Hematopoietic multipotent progenitor cell treated with erythropoietin and hydrocortisone succinate and interleukin-3 and kit ligand, for 17 days (in vitro differentiated cells): ENCODE results near the gene IL22.

Experiments
- DNase-seq: peaks from one replicate; pipeline ENCODE4 v3.0.0-alpha.2; 2015; ENCODE audit warnings: low spot score

Gene IL22, protein sequence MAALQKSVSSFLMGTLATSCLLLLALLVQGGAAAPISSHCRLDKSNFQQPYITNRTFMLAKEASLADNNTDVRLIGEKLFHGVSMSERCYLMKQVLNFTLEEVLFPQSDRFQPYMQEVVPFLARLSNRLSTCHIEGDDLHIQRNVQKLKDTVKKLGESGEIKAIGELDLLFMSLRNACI

DNA sequence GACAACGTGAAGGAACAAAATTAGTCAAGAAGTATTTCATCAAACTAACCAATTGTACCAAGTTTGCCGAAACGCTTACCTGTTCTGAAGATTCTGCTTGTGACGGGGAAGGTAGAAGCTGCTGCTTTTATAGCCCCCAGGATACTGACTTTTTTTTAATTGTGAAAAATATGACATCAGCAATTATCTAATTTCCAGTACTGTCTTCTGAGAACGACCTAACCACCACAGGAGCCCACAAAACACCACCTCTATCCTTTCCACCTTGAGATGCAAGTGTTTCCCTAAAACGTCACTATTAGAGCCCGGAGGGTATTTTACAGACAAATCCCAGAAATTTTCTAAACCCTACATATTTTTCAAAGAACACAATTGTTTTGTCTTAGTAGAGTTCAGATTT is at the start of gene IL22:
IL22 (minus strand) TSS at position 101 of the 400 bp plus-strand sequence. CDS start 156 bp downstream, outside the sequence.
- no peak for DNase-seq

DNA sequence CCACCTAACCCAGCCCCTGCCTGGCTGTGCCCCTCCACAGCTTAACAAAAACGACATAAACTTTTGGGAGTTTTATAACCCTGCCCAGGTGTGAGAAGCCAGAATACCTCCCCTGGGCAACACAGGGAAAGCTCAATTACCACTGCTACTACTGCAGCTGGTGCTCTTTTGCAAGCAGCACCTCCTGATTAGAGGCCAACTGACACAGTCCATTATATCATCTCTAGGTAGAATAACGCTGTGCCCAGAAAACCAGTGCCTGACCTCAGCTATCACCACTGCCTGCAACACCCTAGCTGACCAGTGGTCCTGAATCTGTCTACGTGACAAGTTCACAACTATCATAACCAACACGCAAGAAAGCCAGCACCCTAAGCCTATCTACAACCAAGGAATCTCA is 44.5 kb upstream of the IL22 start:
- DNase-seq: no peak

DNA sequence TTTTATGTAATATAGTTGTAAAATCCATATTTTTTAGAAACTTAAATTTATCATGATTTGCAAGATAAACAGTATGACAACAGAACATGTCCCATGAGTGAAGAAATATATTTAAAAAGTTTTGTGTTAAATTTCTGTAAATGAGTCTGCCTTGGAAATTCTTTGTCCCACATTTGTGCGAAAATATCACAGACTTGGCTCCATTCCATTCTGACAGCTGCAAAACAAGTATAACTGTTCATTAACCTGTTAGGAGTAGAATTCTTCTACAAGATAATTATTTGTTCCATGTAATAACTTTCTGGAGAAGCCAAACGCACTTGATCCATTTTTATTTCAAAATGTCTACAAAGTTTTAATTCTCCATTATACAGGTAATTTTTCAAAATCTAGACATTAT is 40.8 kb upstream of the IL22 start:
- no peak for DNase-seq

DNA sequence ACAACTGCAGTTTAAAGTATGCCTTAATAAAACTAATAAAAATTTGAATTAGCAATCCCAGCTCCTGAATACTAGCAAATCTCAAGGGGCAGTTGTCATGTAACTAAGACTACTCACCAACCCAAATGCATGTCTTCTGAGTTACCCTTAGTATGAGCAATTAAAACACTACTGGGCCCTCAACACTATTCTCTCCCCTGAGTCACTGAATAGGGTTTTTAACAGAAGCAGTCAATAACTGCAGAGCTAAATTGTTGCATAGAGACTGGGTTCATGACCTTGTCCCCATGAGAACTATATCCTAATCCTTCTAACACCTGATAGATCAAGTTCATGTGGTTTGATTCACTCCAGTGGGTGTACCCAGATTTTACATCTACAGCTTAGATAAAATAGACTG is 39.9 kb upstream of the IL22 start:
- no peak for DNase-seq

DNA sequence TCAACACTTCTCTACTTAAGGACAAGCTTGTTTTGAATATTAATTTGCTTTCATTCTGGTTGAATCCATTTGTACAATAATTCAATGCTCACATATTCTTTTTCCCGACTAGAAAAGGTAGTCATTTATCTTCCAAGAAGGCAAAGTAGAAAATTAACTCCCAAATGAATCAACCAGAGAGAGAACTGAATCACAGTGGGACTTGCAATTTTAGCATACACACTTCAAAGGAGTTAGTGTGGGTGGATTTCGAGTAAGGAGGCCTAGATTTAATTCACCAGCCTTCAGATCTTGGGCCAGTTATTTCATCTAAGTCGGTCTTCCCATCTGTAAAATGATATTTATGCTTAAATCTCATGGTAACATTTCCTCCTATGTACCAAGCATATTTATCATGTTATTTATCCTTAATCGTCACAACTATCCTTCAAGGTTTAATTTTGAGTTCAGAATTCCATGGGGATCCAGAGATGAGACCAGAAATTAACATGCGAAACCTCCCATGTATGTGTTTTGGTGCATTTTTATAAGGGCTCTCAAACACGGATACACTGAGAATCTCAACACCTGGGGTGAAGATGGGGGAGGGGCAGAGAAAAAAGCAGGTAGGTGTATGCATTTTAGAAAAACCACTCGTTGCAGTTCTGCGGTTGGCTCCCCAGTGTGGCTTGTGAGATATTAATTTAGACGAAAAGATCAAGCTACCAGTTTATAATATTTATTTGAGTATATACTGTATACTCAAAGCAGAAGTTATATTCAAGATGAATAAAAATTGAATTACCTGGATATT is 38.9 kb upstream of the IL22 start:
- no peak for DNase-seq

DNA sequence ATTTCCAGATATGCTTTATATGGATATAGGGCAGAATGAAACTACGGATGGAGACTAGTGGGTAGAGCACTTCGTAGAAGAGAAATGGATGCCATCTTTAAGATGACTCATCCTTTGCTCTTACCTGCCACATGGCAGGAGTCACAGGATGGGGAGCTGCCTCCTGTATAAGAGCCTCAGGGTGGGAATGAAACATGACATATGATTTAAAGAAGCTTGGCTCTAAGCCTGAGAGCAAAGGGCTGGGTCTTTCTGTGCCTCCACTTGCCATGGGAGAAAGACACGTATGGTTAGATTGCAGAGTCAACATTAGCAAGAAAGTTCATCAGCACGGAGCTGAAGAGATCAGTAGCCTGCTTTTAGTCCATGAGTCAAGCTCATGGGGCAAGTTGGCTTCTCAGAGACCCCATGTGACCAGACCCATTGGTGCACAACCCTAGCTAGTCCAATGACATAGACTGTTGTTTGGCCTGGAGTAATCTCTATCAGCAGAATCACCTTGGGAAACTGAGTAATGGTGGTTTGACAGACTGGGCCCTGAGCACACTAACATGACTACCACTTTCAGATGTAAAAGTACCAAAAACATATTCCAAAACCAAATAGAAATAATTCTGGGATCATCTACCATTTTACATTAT is 38.1 kb upstream of the IL22 start:
- DNase-seq: no peak

DNA sequence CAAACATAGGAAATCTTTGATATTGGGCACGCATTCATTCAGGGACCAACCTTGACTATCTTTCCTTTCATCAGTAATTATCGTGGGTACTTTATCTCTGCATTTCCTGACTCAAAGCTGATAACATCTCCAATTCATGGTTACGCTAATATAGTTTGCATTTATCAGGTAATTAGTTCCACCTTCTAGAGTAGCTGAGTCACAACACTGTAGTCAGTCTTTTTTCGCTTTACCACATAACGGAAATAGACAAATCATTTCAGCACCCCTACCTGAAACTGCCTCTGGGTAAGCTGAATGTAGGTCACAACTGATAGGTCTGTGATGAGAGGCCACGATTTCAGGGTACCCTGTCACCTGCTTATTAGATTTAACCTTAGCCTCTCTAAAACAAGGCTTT is 36.7 kb upstream of the IL22 start:
- no peak for DNase-seq

DNA sequence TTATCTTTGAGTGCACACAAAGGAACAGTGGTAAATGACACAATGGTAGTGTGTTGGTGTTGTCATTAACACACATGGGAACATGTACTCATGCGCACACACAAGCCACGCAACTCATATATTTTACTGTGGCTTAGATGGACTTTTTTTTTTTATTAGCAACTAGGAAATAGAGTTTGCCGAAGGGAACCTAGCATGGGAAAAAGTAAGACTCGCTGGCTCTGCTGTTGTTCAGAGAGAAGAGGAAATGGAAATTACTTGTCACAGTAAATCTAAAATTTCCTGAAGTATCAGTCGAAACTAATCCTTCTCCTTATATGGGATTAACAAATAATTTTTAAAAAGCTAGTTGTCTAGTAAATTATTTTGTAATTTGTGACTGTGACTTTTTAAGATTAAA is 33.7 kb upstream of the IL22 start:
- no peak for DNase-seq

DNA sequence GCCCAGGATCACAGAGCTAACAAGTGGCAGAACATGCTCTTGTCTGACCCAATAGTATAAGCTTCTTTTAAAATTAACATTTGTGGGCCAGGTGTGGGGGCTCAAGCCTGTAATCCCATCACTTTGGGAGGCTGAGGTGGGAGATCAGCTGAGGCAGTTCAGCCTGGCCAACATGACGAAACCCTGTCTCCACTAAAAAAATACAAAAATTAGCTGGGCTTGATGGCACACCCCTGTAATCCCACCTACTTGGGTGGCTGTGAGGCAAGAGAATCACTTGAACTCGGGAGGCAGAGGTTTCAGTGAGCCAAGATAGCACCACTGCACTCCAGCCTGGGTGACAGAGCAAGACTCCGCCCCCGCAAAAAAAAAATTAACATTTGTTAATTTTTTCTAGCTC is 33.0 kb upstream of the IL22 start:
- DNase-seq: no peak

DNA sequence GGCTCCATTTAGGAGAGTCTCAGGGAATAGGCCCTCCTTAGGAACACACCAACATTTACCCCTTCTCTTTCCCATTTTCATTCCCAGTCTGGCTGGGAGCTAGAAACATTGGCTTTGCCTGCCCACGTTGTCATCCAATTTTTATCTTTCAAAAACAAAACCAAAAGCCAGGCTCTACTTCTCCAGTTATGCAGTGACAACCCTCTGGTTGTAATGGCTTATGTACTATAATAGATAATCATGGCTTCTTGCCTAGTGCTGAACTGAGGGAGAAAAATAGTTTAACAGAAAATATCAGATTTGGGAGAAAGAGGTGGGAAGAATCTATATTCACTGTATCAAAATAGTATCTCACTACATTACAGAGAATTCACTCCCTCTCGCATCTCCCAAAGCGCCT is 32.1 kb upstream of the IL22 start:
- DNase-seq: no peak

DNA sequence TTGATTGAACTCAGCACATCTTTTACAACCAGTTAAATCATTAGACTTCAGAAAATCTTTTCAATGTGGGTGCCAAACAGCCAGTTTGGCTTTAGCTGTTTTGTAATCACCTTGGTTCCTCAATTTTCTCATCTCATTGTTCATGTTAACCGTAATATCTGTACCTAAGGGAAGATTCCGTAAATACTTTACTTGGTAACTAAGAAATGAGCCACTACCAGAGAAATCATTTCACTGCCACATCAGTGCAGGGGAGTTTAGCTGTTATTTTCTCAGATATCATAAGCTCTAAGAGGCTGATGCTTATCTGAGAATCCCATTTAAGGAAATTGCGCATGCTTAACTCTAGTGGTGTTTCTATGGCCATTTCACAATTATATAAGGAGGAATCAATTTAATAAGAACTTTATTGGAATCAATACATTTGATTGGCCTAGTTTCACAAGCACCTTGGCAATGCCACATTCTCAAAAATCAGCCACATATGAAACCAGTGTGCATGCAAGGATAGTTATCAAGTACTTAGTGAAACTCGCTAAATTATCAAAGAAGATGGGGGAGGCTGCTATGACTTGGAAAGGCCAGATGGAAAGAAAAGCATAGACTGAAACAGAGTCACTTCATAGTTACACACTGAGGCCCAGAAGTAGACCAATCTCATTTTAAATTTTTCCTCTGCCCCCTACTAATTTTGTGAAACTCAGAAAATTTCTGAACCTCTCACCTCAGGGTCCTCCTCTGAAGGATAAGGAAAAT is 28.1 kb upstream of the IL22 start:
- DNase-seq: no peak

DNA sequence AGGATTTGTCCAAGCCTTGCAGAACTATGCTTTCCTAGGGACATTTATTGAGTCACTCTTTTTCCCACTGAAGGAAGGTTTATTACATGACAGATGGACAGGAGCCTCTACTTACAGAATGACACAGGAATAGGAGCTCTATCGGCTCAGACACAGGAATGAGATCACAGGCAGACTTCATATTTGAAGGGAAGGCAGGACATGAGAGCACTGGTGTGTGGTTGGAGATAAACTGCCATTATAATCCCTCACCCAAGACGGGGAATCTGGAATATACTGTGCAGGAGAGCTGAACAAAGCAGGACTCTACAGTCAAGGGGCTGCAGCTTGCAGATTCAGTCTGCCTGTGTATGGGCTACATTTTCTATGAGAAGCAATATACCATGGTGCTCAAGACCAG is 26.8 kb upstream of the IL22 start:
- DNase-seq: no peak

DNA sequence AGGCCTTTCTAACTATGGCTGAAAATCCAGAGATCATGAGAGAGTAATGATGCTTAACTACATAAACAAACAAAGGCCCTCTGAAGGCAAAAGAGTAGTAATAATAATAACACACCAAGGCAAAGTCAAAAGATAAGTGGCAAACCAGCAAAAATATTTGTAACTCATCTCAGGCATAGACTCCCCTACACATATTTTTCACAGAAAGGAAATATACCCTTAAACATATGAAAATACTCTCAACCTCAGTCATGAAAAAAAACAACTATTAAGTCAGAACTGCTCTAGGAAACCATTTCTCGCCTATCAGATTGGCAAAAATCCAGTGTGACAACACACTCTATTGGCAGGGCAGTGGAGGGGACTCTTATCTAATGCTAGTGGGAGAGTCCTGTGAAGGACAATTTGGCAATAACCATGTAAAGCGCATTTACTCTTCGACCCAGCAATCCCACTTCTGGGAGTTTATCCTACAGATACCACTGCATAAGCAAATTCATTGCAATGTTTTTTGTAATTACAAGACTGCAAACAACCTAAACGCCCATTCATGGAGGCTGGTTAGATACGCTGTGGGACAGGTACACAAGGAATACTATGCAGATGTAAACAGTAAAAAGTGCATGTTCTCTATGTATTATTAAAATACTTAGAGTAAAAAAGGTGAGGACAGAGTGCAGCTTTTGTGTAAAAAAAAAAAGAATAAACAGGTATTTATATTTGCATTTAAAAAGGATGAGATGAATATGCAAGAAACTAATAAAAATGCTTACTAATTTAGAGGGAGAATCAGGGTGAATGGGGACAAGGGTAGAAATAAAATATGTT is 26.0 kb upstream of the IL22 start:
- DNase-seq: peak; percentile 15

DNA sequence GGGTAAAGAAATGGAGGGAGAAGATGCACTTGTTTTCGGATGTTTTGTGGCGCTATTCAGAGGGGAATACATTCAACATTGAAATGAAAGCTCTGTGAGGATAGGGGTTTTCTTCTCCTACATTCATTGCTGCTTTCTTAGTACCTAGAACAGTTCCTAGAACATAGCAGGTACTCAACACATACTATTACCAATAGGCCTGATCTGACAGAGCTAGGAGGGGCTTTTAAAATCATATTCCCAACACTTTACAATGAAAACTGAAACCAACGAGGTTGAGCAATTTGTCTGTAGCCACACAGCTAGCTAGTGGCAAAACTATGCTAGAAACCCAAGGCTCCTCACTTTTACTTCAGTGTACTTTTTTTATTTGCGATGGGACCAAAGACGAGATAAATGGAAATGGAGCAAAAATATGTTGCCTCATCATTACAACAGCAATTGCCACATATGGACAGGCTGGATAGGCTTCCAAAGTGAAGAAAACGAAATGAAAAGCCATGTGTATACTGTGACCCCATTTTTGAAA is 23.1 kb upstream of the IL22 start:
- DNase-seq: no peak

DNA sequence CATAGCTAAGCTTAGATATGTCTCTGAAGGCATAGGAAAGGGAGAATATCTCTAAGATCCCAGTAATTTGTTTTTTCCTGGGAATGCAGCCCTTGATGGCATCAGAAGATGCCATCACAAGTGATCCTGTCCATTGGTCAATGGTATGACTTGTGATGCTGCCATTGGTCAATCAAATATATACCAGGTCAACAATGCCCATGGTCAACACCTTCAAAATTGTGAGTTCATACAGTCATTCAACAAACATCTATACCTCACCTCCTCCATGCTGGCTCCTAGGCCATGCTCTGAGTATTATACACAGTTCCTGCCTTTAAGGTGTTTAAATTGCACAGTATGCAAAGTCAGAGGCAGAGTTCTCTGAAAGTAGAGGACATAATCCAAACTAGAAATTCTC is 19.3 kb upstream of the IL22 start:
- no peak for DNase-seq

DNA sequence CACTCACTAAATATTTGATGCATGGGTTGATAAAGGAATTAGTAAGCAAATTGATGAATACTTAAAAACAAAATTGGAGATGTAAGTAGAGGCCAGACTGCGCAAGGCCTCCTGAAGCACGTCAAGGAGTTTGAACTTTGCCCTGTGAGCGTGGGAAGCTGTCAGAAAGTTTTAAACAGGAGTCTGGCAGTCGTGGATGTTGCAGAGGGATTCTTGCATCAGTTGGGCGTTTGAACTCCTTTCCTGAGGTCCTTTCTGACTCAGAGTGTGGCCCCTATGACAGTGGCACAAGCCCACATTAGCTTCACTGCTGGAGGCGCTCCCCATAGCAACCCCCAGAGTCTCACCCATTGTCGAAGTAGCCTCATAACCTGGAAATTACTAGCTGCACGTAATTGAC is 17.9 kb upstream of the IL22 start:
- DNase-seq: no peak

DNA sequence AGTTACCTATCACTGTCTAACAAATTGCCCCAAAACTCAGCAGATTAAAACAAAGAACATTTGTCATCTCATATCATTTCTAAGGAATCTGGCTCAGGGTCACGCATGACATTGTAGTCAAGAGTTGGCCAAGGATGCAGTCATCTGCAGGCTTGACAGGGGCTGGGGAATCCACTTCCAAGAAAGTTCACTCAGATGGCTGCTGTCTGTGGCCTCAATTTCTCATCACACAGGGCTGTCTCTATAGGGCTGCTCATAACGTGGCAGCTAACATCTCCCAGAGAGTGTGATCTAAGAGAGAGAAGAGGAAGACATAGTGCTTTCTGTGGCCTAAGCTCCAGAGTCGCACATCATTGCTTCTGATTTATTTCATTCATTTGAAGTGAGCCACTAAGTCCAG is 17.0 kb upstream of the IL22 start:
- DNase-seq: no peak

DNA sequence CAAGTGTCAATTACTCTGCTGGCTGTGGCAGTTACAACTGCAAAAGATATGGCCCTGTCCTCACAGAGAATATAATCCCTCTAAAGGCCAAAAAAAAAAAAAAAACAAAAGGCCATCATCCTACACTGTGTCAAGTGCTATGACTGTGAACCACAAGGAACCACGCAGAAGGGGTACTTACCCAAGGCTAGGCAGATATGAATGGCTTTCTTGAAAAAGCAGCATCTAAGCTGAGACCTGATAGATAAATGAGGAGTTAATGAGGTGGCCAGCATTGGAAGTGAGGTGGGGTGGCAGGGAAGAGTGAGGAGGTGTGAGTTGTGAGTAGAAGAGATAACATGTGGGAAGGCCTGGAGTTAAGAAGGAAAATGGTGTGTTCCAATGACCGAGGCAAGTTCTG is 16.4 kb upstream of the IL22 start:
- DNase-seq: no peak

DNA sequence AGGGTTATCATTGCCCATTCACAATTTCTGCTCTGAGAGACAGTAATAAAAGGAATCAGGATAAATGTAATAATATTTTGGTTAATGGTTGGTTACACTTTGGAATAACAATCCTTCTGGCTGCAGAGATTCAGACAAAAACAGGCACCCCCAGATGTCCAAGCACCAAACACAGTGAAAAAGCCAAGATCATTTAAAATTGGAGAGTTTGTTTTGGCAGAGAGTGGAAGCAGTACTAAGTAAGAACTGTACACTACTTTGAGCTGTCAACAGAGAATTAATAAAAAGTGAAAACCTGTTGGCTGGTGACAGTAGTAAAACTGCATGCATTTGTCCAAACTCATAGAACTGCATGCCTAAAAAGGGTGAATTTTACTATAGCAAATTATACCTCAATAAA is 15.6 kb upstream of the IL22 start:
- no peak for DNase-seq

DNA sequence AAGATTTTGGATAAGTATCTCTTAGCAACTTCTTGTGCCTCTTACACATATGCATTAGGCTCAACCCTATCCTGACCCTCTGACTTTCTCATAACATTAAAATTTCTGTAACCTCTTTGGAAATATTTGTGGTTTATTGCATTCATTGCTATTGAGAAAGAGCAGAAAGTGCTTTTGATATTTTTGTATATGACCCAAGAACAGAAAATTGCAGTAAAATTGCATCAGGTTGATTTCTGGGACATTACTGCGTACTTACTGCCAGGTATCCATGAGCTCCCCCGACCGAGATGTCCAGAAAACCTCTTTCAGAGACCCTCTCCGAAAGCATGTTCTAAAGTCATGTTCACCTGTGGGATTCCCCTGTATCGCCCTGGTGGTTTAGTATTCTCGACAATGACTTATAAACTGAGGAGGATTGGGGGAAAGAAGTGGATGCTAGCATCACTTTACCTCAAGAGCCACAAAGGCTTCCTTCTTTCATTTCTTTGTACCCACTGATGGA is 14.5 kb upstream of the IL22 start:
- DNase-seq: no peak

DNA sequence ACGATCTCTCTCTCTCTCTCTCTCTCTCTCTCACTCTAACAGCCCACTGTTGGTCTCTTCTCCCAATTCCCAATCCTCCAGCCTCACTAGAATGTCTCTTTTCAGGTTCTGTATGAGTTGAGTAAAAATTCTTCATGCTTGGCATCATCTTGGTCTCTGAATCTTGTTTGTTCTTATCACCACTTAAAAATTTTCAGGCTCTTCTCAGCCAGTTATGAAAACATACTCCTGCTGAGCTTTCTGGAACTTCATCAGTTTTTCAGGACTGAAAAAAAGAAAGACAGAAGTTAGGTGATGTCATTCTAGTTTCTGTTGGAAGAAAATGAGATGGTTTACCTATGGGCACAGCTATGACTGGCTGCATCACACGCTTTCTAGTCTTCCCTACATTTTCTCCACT is 11.5 kb upstream of the IL22 start:
- no peak for DNase-seq
